Endothelial cell of umbilical vein (primary cell): Measurements from ENCODE around the gene CFTR. TPM values are rescaled to one million over a fixed set of nuclear protein-coding genes. Genes with fewer than 3 reads are reported as not detected.

Experiments used
- BruUV-seq: library from RNA; stranded (reverse); fragments of 400-500 nt; replicated peaks from 2 replicates; lab custom pipeline; 2021; lab: Mats Ljungman, UMichigan
- CTCF ChIA-PET: fragments of 300-600, 350-600 bp; sonication (Branson Sonifier 250); formaldehyde crosslinking; loops from one replicate; lab custom pipeline; 2021; ENCODE audit warnings: antibody characterized with exemption, inconsistent platforms; lab: Charles Lee
- POLR2A ChIA-PET: fragments of 300-600, 350-600 bp; sonication (Branson Sonifier 250); formaldehyde crosslinking; loops from one replicate; lab custom pipeline; 2021; ENCODE audit warnings: antibody characterized with exemption, inconsistent platforms; lab: Charles Lee
- DNase-seq: peaks from one replicate; pipeline ENCODE4 v3.0.0-alpha.2; 2011; ENCODE audit warnings: low read depth, low spot score
- FAIRE-seq: peaks from 2 replicates; lab custom pipeline; 2011; peaks lifted over from hg19 to GRCh38; lab: Jason Lieb, UNC
- H2AFZ ChIP-seq: 2 replicates; pipeline ENCODE4 v1.6.0; 2012; ENCODE audit warnings: low read depth, low read length, control low read depth, inconsistent platforms
- H3K27ac ChIP-seq: 2 replicates; pipeline ENCODE4 v1.5.1; 2011; ENCODE audit warnings: low read depth, mild to moderate bottlenecking, control low read depth, low read length, moderate library complexity; ENCODE audit not compliant: insufficient read depth
- H3K27me3 ChIP-seq, 2 experiments: 2 replicates each; pipeline versions ENCODE4 v1.6.0 to v1.6.1; 2011; ENCODE audit warnings: low read length in 2 of 2, mixed read lengths in 1 of 2; ENCODE audit not compliant: control insufficient read depth in 2 of 2, insufficient read depth in 2 of 2
- H3K36me3 ChIP-seq, 2 experiments: 2 replicates in 1 of 2; 3 replicates in 1 of 2; pipeline ENCODE4 v1.5.1; 2011; ENCODE audit warnings: low read length in 2 of 2, mild to moderate bottlenecking in 1 of 2, moderate library complexity in 1 of 2; ENCODE audit not compliant: control insufficient read depth in 2 of 2, insufficient read depth in 2 of 2; ENCODE audit errors: extremely low read depth in 1 of 2
- H3K4me1 ChIP-seq: 3 replicates; pipeline ENCODE4 v1.5.1; 2011; ENCODE audit warnings: mild to moderate bottlenecking, low read length; ENCODE audit not compliant: control insufficient read depth, insufficient read depth; ENCODE audit errors: extremely low read depth
- H3K4me2 ChIP-seq: 2 replicates; pipeline ENCODE4 v1.6.1; 2011; ENCODE audit warnings: low read length, control low read depth, mixed read lengths; ENCODE audit not compliant: insufficient read depth
- H3K4me3 ChIP-seq, 3 experiments: fragments of 200-600 bp in 1 of 3; sonication (generic), shearing (Covaris generic) in 1 of 3; replicated peaks in 1 of 3; 2 replicates each; pipeline ENCODE4 v1.5.1; 2011 to 2016; ENCODE audit warnings: control low read depth in 3 of 3, low read length in 3 of 3, mild to moderate bottlenecking in 2 of 3, inconsistent platforms in 1 of 3, low read depth in 1 of 3, moderate library complexity in 1 of 3; ENCODE audit not compliant: insufficient read depth in 1 of 3
- H3K79me2 ChIP-seq: 2 replicates; pipeline ENCODE4 v1.6.0; 2012; ENCODE audit warnings: low read length, inconsistent platforms; ENCODE audit not compliant: control insufficient read depth, insufficient read depth
- H3K9ac ChIP-seq: replicated peaks from 2 replicates; pipeline ENCODE3; 2011; ENCODE audit warnings: low read length, control low read depth; ENCODE audit not compliant: insufficient read depth; ENCODE audit errors: extremely low read depth
- H3K9me1 ChIP-seq: replicated peaks from 3 replicates; pipeline ENCODE4 v1.6.0; 2011; ENCODE audit warnings: mild to moderate bottlenecking, low read length; ENCODE audit not compliant: control insufficient read depth, insufficient read depth; ENCODE audit errors: extremely low read depth
- H3K9me3 ChIP-seq: replicated peaks from 2 replicates; pipeline ENCODE4 v1.5.1; 2012; ENCODE audit warnings: low read length, inconsistent platforms; ENCODE audit not compliant: control insufficient read depth, insufficient read depth
- H4K20me1 ChIP-seq: replicated peaks from 2 replicates; pipeline ENCODE3; 2011; ENCODE audit warnings: mild to moderate bottlenecking, low read length; ENCODE audit not compliant: control insufficient read depth, insufficient read depth; ENCODE audit errors: extremely low read depth
- CTCF ChIP-seq, 2 donors: IDR thresholded peaks; 1 replicate in 1 of 2; 2 replicates in 1 of 2; pipeline ENCODE4 v1.5.1; 2011; ENCODE audit warnings: low read length in 2 of 2, mild to moderate bottlenecking in 2 of 2, moderate library complexity in 2 of 2, control low read depth in 1 of 2, inconsistent platforms in 1 of 2, low read depth in 1 of 2; ENCODE audit not compliant: insufficient read depth in 1 of 2; ENCODE audit errors: extremely low read depth in 1 of 2
- EZH2 ChIP-seq: IDR thresholded peaks from 2 replicates; pipeline ENCODE4 v1.6.1; 2012; ENCODE audit warnings: borderline replicate concordance, low read depth, mild to moderate bottlenecking, moderate library complexity, low read length, inconsistent platforms; ENCODE audit not compliant: severe bottlenecking
- GATA2 ChIP-seq: IDR thresholded peaks from 2 replicates; pipeline ENCODE4 v1.7.0; 2011; ENCODE audit warnings: low read depth, mild to moderate bottlenecking, moderate library complexity, mixed read lengths, low read length; ENCODE audit not compliant: insufficient read length, insufficient read depth
- JUN ChIP-seq: IDR thresholded peaks from 2 replicates; pipeline ENCODE4 v1.6.1; 2011; ENCODE audit warnings: borderline replicate concordance, low read depth; ENCODE audit not compliant: insufficient read length, insufficient read depth
- MAX ChIP-seq: IDR thresholded peaks from 2 replicates; pipeline ENCODE4 v1.6.1; 2011; ENCODE audit not compliant: insufficient read depth, insufficient read length
- MYC ChIP-seq: IDR thresholded peaks from one replicate; pipeline ENCODE4 v1.6.1; 2011; ENCODE audit warnings: mild to moderate bottlenecking, low read depth, low read length
- POLR2A ChIP-seq: IDR thresholded peaks from 2 replicates; pipeline ENCODE4 v1.6.1; 2012; ENCODE audit warnings: low read depth, mild to moderate bottlenecking, control low read depth, low read length
- POLR2AphosphoS5 ChIP-seq: IDR thresholded peaks from 2 replicates; pipeline ENCODE4 v1.6.1; 2012; ENCODE audit warnings: low read depth, mild to moderate bottlenecking, control low read depth, low read length, moderate library complexity; ENCODE audit not compliant: insufficient read depth
- dilution Hi-C: fragments of 300-500 bp; cut with MboI; formaldehyde crosslinking; loops from one replicate; pipeline ENCODE4 v1.15.0; 2019; ENCODE audit warnings: low sequenced_read_pairs; ENCODE audit not compliant: extremely low pct_ligation_motif_present
- intact Hi-C: fragments of 100-400 bp; cut with micrococcal nuclease; formaldehyde crosslinking; loops from one replicate; pipeline ENCODE4 v1.10.0; 2022
- polyA plus RNA-seq, 4 experiments: library from polyadenylated mRNA; depleted of rRNA in 3 of 4; stranded (reverse) in 3 of 4; unstranded in 1 of 4; fragments of >200 nt; gene quantifications; 2 replicates each; pipeline versions ENCODE4 v1.2.1 to v1.2.3, GENCODE V29; 2011 to 2012; ENCODE audit warnings: missing spikeins in 1 of 4
- total RNA-seq: library from RNA; stranded (reverse); gene quantifications from 2 replicates; pipeline ENCODE4 v1.2.3, GENCODE V29; 2021

Gene CFTR
- total and polyA plus RNA-seq, 2 donors (not counting 3 experiments of a cell fraction or from before 2014, with no cell fraction given) = 0.03 TPM; not detected in 1

- FAIRE-seq (no peak), DNase-seq (no peak)
- H3K9me1 ChIP-seq = no peaks in the 10 kb centered on the region
- ChIA-PET POLR2A (no interaction called here), CTCF (interaction anchor here (2.2 kb wide), 1 partner anchor 10 kb away, joined by 5 read pairs; no protein-coding TSS in a partner anchor)
- no peaks in the 10 kb centered on the region for H3K36me3 ChIP-seq
- H3K9me3 ChIP-seq = no peaks in the 10 kb centered on the region
- no peak overlapping the region for H3K4me2 ChIP-seq
- TF ChIP-seq MYC = no peak
- no peak for TF ChIP-seq CTCF (IDR thresholded peaks at IDR 0.05; ENCODE audit: extremely low read depth in 1 of 2, insufficient read depth in 1 of 2, low read depth in 1 of 2, low read length in 2 of 2)
- TF ChIP-seq EZH2 = no peak
- no peak for TF ChIP-seq POLR2AphosphoS5
- no peak for TF ChIP-seq POLR2A
- no peak for TF ChIP-seq GATA2
- TF ChIP-seq JUN = no peak
- no peak for TF ChIP-seq MAX
- H2AFZ ChIP-seq = no peak overlapping the region
- no TSS peak for BruUV-seq
- H3K4me3 ChIP-seq = no peak overlapping the region
- intact Hi-C loops = no loop called here
- no peak overlapping the region for H3K27ac ChIP-seq
- H3K79me2 ChIP-seq = no peaks in the 10 kb centered on the region
- H4K20me1 ChIP-seq = no peaks in the 10 kb centered on the region
- H3K4me1 ChIP-seq = no peaks in the 10 kb centered on the region
- no peaks in the 10 kb centered on the region for H3K27me3 ChIP-seq
- dilution Hi-C loops = no loop called here
- no peak overlapping the region for H3K9ac ChIP-seq
Observed at GRCh38 chr7:117705630-117706029, 225.8 kb downstream of the CFTR start.
